Stomach (tissue), 9 donors: ENCODE data around the gene TBX15. TPM values are rescaled to one million over a fixed set of nuclear protein-coding genes. Genes with fewer than 3 reads are reported as not detected.
A peak's percentile ranks its signal among the peaks of the same experiment; 100 is the strongest.

Source experiments
- DNase-seq, 2 donors: peaks; one replicate each; pipeline versions ENCODE4 v3.0.0 to v3.0.0-alpha.2; 2013 to 2019
- H3K27ac ChIP-seq, 5 donors: fragments of 200-600 bp in 4 of 5; sonication (generic) in 4 of 5; one replicate each; pipeline ENCODE4 v1.5.1; 2013 to 2019; ENCODE audit warnings: mild to moderate bottlenecking in 1 of 5, moderate library complexity in 1 of 5
- H3K27me3 ChIP-seq, 3 donors: fragments of 200-600 bp; sonication (generic); one replicate each; pipeline ENCODE4 v1.5.1; 2017 to 2019; ENCODE audit warnings: mixed run types in 1 of 3
- H3K36me3 ChIP-seq, 4 donors: fragments of 200-600 bp; sonication (generic); 1 replicate in 3 of 4; 2 replicates in 1 of 4; pipeline ENCODE4 v1.5.1; 2016 to 2019
- H3K4me1 ChIP-seq, 4 donors: fragments of 200-600 bp; sonication (generic); one replicate each; pipeline ENCODE4 v1.5.1; 2016 to 2019
- H3K4me3 ChIP-seq, 4 donors: fragments of 200-600 bp; sonication (generic) in 3 of 4; one replicate each; pipeline ENCODE4 v1.5.1; 2016 to 2019; ENCODE audit warnings: mild to moderate bottlenecking in 1 of 4
- H3K9me3 ChIP-seq, 4 donors: fragments of 200-600 bp; sonication (generic); one replicate each; pipeline ENCODE4 v1.5.1; 2016 to 2019
- CTCF ChIP-seq, 7 experiments: fragments of 450-650 bp in 4 of 7; fragments of 200-600 bp in 3 of 7; sonication (generic) in 3 of 7; IDR thresholded peaks; one replicate each; pipeline ENCODE4 v1.5.1; 2016 to 2019; ENCODE audit warnings: antibody characterized with exemption in 7 of 7, control low read depth in 2 of 7, mild to moderate bottlenecking in 1 of 7
- EP300 ChIP-seq: sonication (generic); formaldehyde crosslinking; IDR thresholded peaks from one replicate; pipeline ENCODE4 v1.6.1; 2017; ENCODE audit warnings: antibody characterized with exemption
- POLR2A ChIP-seq, 4 donors: fragments of 450-650 bp; IDR thresholded peaks; one replicate each; pipeline ENCODE4 v1.6.1; 2016; ENCODE audit warnings: antibody characterized with exemption in 4 of 4, control low read depth in 2 of 4, mild to moderate bottlenecking in 1 of 4, moderate library complexity in 1 of 4
- POLR2AphosphoS5 ChIP-seq, 3 donors: sonication (generic); formaldehyde crosslinking; IDR thresholded peaks; one replicate each; pipeline ENCODE4 v1.6.1; 2016; ENCODE audit warnings: antibody characterized with exemption in 3 of 3
- WGBS, 5 donors: extraction: QIAGEN DNeasy Blood & Tissue Kit in 3 of 5; methylation state at CpG; one replicate each; pipeline versions ENCODE4 v1.1.5 to v1.1.7; 2013 to 2018; 5-methylcytosine and 5-hydroxymethylcytosine counted together
- intact Hi-C: fragments of 100-400 bp; cut with DNase I; formaldehyde crosslinking; loops from one replicate; pipeline ENCODE4 v1.15.1; 2023; ENCODE audit warnings: low total_unique reads
- polyA plus RNA-seq, 3 donors: library from polyadenylated mRNA; stranded (reverse); fragments of 200-250 nt; gene quantifications; one replicate each; pipeline ENCODE4 v1.2.3, GENCODE V29; 2013
- small RNA-seq, 4 donors: library from RNA; depleted of rRNA; stranded (forward); fragments of <200 nt; gene quantifications; one replicate each; pipeline ENCODE3, GENCODE V24; 2016
- total RNA-seq, 5 donors: library from RNA; depleted of rRNA; stranded (reverse); fragments of >200 nt; gene quantifications; one replicate each; pipeline versions ENCODE4 v1.1.0 to v1.2.3, GENCODE V29; 2014 to 2016
- donor health status: healthy with polysubstance abuse.
- donor health status: Bipolar disorder and iron deficiency.
- donor health status: healthy.

The TBX15 gene
- total and polyA plus RNA-seq, 8 donors = 0.05 to 0.37 TPM; not detected in 6

DNA sequence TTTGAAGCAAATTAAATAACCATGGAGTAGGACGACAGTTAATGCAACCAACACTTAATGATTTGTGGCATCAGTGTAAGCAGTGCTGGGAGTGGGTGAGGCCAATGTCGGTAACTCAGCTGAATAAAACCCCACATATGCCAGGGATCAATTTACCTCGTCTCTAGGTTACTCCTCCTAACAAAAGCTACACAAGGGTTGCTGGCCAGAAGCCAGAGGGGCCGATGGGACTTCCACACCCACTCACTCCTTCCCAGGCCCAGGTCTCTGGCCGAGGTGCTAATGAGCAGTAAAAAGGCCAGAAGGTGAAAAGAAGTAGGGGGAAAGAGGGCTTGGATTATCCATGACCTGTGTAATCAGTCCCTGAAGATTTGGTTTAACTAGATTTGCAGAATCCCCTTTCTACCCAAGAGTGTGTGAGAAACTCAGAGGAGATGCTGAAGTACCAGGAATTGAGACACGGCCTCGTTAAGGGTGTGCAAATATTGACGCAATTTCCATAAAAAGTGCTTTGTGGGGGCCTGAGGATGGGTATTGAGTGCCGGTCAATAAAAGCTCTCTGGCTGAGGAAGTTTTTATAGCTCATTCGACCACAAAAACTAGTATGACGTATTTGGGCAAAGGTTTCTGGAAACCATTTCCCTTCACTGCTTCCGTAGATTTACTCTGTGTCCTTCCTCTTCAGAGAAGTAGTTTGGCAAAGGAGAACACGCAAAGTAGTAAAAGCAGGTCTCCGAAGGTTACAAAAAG lies 145.5 kb downstream of the TBX15 start:
- Histone ChIP-seq H3K27me3 (no peaks in the 10 kb centered on the region), H3K4me1 (no peaks in the 10 kb centered on the region), H3K4me3 (no peak overlapping the region), H3K36me3 (no peaks in the 10 kb centered on the region), H3K9me3 (no peaks in the 10 kb centered on the region), H3K27ac (no peak overlapping the region)
- intact Hi-C loops = no loop called here
- 38 to 49% (median 46%) methylated on average over 14 of the region's 14 CpGs for WGBS, 5 donors
- no peak for TF ChIP-seq POLR2A (IDR thresholded peaks at IDR 0.05)
- no peak for TF ChIP-seq POLR2AphosphoS5 (IDR thresholded peaks at IDR 0.05)
- TF ChIP-seq CTCF (IDR thresholded peaks at IDR 0.05) = no peak
- no peak for TF ChIP-seq EP300
- peak in 1 of 2 donors; percentile 6 for DNase-seq

GRCh38 chr1:118841521-118841920 lies 146.6 kb downstream of the TBX15 start:
- Histone ChIP-seq H3K27ac (no peak overlapping the region), H3K36me3 (no peaks in the 10 kb centered on the region), H3K27me3 (no peaks in the 10 kb centered on the region), H3K9me3 (no peaks in the 10 kb centered on the region), H3K4me1 (no peaks in the 10 kb centered on the region), H3K4me3 (no peak overlapping the region)
- TF ChIP-seq POLR2AphosphoS5 (IDR thresholded peaks at IDR 0.05) = no peak
- TF ChIP-seq POLR2A (IDR thresholded peaks at IDR 0.05) = no peak
- no peak for TF ChIP-seq EP300
- no peak for TF ChIP-seq CTCF (IDR thresholded peaks at IDR 0.05)
- DNase-seq = no peak
- intact Hi-C loops = no loop called here

Small RNAs within 50 kb of the gene (small RNA-seq; reads per million reads assigned to genes)
- gene AL139420.2 = 0 reads per million in 4 donors

Other genes starting within 250 kb of the TBX15 start
- gene WARS2, start 152.3 kb upstream of the TBX15 start, total RNA-seq = 10 to 100 TPM in 3 of 5 donors, 1 to 10 TPM in 2; 3.5 to 48.4 (median 13.6) TPM
- gene WARS2, start 152.3 kb upstream of the TBX15 start, polyA plus RNA-seq = 10 to 100 TPM in 1 of 3 donors, 1 to 10 TPM in 2; 5.9 to 11.9 (median 6.4) TPM